Measurements from ENCODE around the gene DCST1.

Gene DCST1

GRCh38 chr1:155091071-155092051, 57.7 kb downstream of the DCST1 start:
- peak; percentile 82 for DNase-seq (ENCODE audit: low spot score)

- no peak for DNase-seq (ENCODE audit: low spot score)
Observed at GRCh38 chr1:155092131-155092530, 58.5 kb downstream of the DCST1 start.

- DNase-seq (ENCODE audit: low spot score), result no peak
Observed at GRCh38 chr1:155092641-155093040, 59.0 kb downstream of the DCST1 start.

GRCh38 chr1:155093911-155094621, 60.4 kb downstream of the DCST1 start:
- peak; percentile 46 for DNase-seq (ENCODE audit: low spot score)

- no peak for DNase-seq (ENCODE audit: low spot score)
Observed at GRCh38 chr1:155094622-155094948, 61.0 kb downstream of the DCST1 start.

- no peak for DNase-seq (ENCODE audit: low spot score)
Observed at GRCh38 chr1:155099331-155099730, 65.7 kb downstream of the DCST1 start.
